Measurements from ENCODE around the gene GARIN5B.

GARIN5B gene

GRCh38 chr19:55310498-55310897, 52.6 kb downstream of the GARIN5B start:
- no peak for DNase-seq (ENCODE audit: low read depth in 2 of 2)
- no peak for TF ChIP-seq CTCF (IDR thresholded peaks at IDR 0.05; ENCODE audit: low read depth, low read length)
- no peak overlapping the region for H3K4me3 ChIP-seq (replicated peaks in 1 of 2; ENCODE audit: low read depth in 2 of 2, low read length in 2 of 2)

GRCh38 chr19:55309448-55309847, 53.6 kb downstream of the GARIN5B start:
- no peak overlapping the region for H3K4me3 ChIP-seq (replicated peaks in 1 of 2; ENCODE audit: low read depth in 2 of 2, low read length in 2 of 2)
- TF ChIP-seq CTCF (IDR thresholded peaks at IDR 0.05; ENCODE audit: low read depth, low read length) = no peak
- no peak for DNase-seq (ENCODE audit: low read depth in 2 of 2)

GRCh38 chr19:55308281-55308680, 54.8 kb downstream of the GARIN5B start:
- no peak for TF ChIP-seq CTCF (IDR thresholded peaks at IDR 0.05; ENCODE audit: low read depth, low read length)
- H3K4me3 ChIP-seq (replicated peaks in 1 of 2; ENCODE audit: low read depth in 2 of 2, low read length in 2 of 2) = no peak overlapping the region
- DNase-seq (ENCODE audit: low read depth in 2 of 2) = no peak

- no peak for DNase-seq (ENCODE audit: low read depth in 2 of 2)
- H3K4me3 ChIP-seq (replicated peaks in 1 of 2; ENCODE audit: low read depth in 2 of 2, low read length in 2 of 2) = no peak overlapping the region
- TF ChIP-seq CTCF (IDR thresholded peaks at IDR 0.05; ENCODE audit: low read depth, low read length) = no peak
Measured at GRCh38 chr19:55306712-55307111, 56.3 kb downstream of the GARIN5B start.

GRCh38 chr19:55305983-55306562, 57.0 kb downstream of the GARIN5B start:
- DNase-seq (ENCODE audit: low read depth in 2 of 2) = no peak
- no peak overlapping the region for H3K4me3 ChIP-seq (replicated peaks in 1 of 2; ENCODE audit: low read depth in 2 of 2, low read length in 2 of 2)
- TF ChIP-seq CTCF (IDR thresholded peaks at IDR 0.05; ENCODE audit: low read depth, low read length) = no peak

GRCh38 chr19:55305491-55305890, 57.6 kb downstream of the GARIN5B start:
- TF ChIP-seq CTCF (IDR thresholded peaks at IDR 0.05; ENCODE audit: low read depth, low read length) = no peak
- H3K4me3 ChIP-seq (replicated peaks in 1 of 2; ENCODE audit: low read depth in 2 of 2, low read length in 2 of 2) = no peak overlapping the region
- peak; percentile 27 to 41 for DNase-seq (ENCODE audit: low read depth in 2 of 2)

- TF ChIP-seq CTCF (IDR thresholded peaks at IDR 0.05; ENCODE audit: low read depth, low read length) = no peak
- H3K4me3 ChIP-seq (replicated peaks in 1 of 2; ENCODE audit: low read depth in 2 of 2, low read length in 2 of 2) = no peak overlapping the region
- no peak for DNase-seq (ENCODE audit: low read depth in 2 of 2)
Measured at GRCh38 chr19:55304980-55305379, 58.1 kb downstream of the GARIN5B start.
